WTC11 (cell line): ENCODE results near the gene KRTAP10-4.

Source experiments
- CREB1 ChIP-seq: sonication (generic); formaldehyde crosslinking; IDR thresholded peaks from 2 replicates; pipeline ENCODE4 v1.8.0; 2023; ENCODE audit warnings: mild to moderate bottlenecking, missing genetic modification reagents
- ESRRA ChIP-seq: sonication (generic); formaldehyde crosslinking; IDR thresholded peaks from 2 replicates; pipeline ENCODE4 v1.8.1; 2022; ENCODE audit warnings: mild to moderate bottlenecking, missing genetic modification reagents, borderline replicate concordance
- JUN ChIP-seq: sonication (generic); formaldehyde crosslinking; IDR thresholded peaks from 2 replicates; pipeline ENCODE4 v1.8.0; 2023; ENCODE audit warnings: mild to moderate bottlenecking, missing genetic modification reagents
- NFYB ChIP-seq: sonication (generic); formaldehyde crosslinking; conservative IDR thresholded peaks from 2 replicates; pipeline ENCODE4 v1.8.0; 2022; ENCODE audit warnings: low read depth, missing genetic modification reagents
- ZNF232 ChIP-seq: sonication (generic); formaldehyde crosslinking; IDR thresholded peaks from 2 replicates; pipeline ENCODE4 v1.8.0; 2022; ENCODE audit warnings: mild to moderate bottlenecking, missing genetic modification reagents
- TF ChIP-seq, protein P1 (sequence below): sonication (generic); formaldehyde crosslinking; IDR thresholded peaks from 2 replicates; pipeline ENCODE4 v1.8.1; 2022; ENCODE audit warnings: low read depth, missing genetic modification reagents, borderline replicate concordance
- TF ChIP-seq, protein P2 (sequence below): fragments of 250-450 bp; sonication (Bioruptor Pico); IDR thresholded peaks from 2 replicates; pipeline ENCODE4 v2.1.2; 2022; ENCODE audit warnings: mild to moderate bottlenecking, moderate library complexity
- TF ChIP-seq, protein P3 (sequence below): sonication (generic); formaldehyde crosslinking; IDR thresholded peaks from 2 replicates; pipeline ENCODE4 v1.8.1; 2022; ENCODE audit warnings: low read depth, mild to moderate bottlenecking, moderate library complexity, missing genetic modification reagents, borderline replicate concordance

DNA sequence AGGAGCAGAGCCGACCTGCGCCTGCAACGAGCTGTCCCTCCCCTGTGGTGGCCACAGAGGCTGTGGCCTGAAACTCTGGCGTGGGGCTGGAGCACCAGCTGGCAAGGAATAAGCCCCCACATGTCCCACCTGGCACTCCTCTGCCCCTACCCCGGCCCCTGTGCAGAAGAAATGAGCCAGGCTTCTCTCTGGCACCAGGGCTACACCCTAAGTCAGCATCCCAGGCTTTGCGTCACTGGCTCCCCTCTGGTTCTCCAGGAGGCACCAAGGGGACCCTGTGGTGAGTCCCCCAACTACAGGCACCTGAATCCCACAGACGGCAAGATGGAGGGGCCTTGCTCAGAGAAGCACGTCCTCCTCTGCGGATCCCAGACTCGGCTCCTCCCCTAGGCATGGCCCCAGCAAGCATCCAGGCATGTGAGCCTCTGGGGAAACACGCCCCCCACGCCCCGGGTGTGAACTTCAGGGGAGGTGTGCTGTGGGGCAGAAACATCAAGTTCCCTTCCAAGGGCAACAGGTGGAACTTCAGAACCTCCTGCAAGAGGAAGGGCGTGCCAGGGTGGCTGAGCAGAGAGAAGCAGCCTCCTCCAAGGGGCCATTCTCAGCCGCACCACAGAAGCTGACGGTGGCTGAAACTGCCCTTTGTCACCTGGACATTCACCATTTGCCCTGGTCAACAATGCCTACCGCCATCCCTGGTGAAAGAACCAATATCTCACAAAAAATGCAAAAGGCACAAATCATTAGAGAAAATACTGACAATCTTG lies 29.8 kb downstream of the KRTAP10-4 start:
- no peak for TF ChIP-seq ESRRA (CRISPR knock-in tag)
- TF ChIP-seq, protein P1, sequence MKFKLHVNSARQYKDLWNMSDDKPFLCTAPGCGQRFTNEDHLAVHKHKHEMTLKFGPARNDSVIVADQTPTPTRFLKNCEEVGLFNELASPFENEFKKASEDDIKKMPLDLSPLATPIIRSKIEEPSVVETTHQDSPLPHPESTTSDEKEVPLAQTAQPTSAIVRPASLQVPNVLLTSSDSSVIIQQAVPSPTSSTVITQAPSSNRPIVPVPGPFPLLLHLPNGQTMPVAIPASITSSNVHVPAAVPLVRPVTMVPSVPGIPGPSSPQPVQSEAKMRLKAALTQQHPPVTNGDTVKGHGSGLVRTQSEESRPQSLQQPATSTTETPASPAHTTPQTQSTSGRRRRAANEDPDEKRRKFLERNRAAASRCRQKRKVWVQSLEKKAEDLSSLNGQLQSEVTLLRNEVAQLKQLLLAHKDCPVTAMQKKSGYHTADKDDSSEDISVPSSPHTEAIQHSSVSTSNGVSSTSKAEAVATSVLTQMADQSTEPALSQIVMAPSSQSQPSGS (CRISPR knock-in tag): no peak
- TF ChIP-seq NFYB (CRISPR knock-in tag): no peak
- no peak for TF ChIP-seq JUN
- no peak for TF ChIP-seq CREB1 (CRISPR knock-in tag)
- TF ChIP-seq, protein P2, sequence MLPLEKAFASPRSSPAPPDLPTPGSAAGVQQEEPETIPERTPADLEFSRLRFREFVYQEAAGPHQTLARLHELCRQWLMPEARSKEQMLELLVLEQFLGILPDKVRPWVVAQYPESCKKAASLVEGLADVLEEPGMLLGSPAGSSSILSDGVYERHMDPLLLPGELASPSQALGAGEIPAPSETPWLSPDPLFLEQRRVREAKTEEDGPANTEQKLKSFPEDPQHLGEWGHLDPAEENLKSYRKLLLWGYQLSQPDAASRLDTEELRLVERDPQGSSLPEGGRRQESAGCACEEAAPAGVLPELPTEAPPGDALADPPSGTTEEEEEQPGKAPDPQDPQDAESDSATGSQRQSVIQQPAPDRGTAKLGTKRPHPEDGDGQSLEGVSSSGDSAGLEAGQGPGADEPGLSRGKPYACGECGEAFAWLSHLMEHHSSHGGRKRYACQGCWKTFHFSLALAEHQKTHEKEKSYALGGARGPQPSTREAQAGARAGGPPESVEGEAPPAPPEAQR (CRISPR knock-in tag): no peak
- TF ChIP-seq, protein P3, sequence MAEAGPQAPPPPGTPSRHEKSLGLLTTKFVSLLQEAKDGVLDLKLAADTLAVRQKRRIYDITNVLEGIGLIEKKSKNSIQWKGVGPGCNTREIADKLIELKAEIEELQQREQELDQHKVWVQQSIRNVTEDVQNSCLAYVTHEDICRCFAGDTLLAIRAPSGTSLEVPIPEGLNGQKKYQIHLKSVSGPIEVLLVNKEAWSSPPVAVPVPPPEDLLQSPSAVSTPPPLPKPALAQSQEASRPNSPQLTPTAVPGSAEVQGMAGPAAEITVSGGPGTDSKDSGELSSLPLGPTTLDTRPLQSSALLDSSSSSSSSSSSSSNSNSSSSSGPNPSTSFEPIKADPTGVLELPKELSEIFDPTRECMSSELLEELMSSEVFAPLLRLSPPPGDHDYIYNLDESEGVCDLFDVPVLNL: no peak
- TF ChIP-seq ZNF232: no peak
